H1 (cell line): Measurements from ENCODE around the gene KMT5B. TPM values are rescaled to one million over a fixed set of nuclear protein-coding genes. Genes with fewer than 3 reads are reported as not detected.
A peak's percentile ranks its signal among the peaks of the same experiment; 100 is the strongest.

Experiments used
- CTCF ChIA-PET: fragments of 300-600 bp; sonication (Branson Sonifier 250); formaldehyde crosslinking; loops from one replicate; lab custom pipeline; 2021; ENCODE audit not compliant: partially characterized antibody; lab: Charles Lee
- POLR2A ChIA-PET: fragments of 300-600 bp; sonication (Branson Sonifier 250); formaldehyde crosslinking; loops from one replicate; lab custom pipeline; 2021; ENCODE audit warnings: inconsistent platforms; ENCODE audit not compliant: partially characterized antibody; lab: Charles Lee
- DNase-seq, 2 experiments: peaks; one replicate each; pipeline versions ENCODE4 v3.0.0 to v3.0.0-alpha.2; 2010 to 2022; ENCODE audit warnings: low spot score in 2 of 2, low read depth in 1 of 2, mixed read lengths in 1 of 2
- FAIRE-seq: peaks from 2 replicates; lab custom pipeline; 2011; peaks lifted over from hg19 to GRCh38; lab: Jason Lieb, UNC
- H2AFZ ChIP-seq: 2 replicates; pipeline ENCODE4 v1.8.1; 2012; ENCODE audit warnings: low read length, inconsistent platforms
- H2AK5ac ChIP-seq: 2 replicates; pipeline ENCODE4 v1.6.1; 2013; ENCODE audit warnings: low read depth, low read length
- H2BK120ac ChIP-seq: replicated peaks from 2 replicates; pipeline ENCODE3; 2013; ENCODE audit warnings: low read depth, low read length, inconsistent platforms
- H2BK12ac ChIP-seq: 2 replicates; pipeline ENCODE4 v1.6.1; 2013; ENCODE audit warnings: low read depth, low read length
- H2BK15ac ChIP-seq: 2 replicates; pipeline ENCODE4 v1.6.1; 2013; ENCODE audit warnings: low read length
- H2BK20ac ChIP-seq: 2 replicates; pipeline ENCODE4 v1.6.1; 2013; ENCODE audit warnings: low read length
- H2BK5ac ChIP-seq: 2 replicates; pipeline ENCODE4 v1.6.1; 2013; ENCODE audit warnings: low read depth, low read length
- H3K14ac ChIP-seq: 2 replicates; pipeline ENCODE4 v1.6.1; 2013; ENCODE audit warnings: inconsistent platforms; ENCODE audit not compliant: insufficient read length
- H3K18ac ChIP-seq: 2 replicates; pipeline ENCODE4 v1.6.1; 2013; ENCODE audit warnings: low read length; ENCODE audit errors: extremely low read depth
- H3K23ac ChIP-seq: 2 replicates; pipeline ENCODE4 v1.6.1; 2013; ENCODE audit warnings: inconsistent platforms; ENCODE audit not compliant: insufficient read length
- H3K23me2 ChIP-seq: 2 replicates; pipeline ENCODE4 v1.6.1; 2013; ENCODE audit warnings: low read depth, low read length
- H3K27ac ChIP-seq: 2 replicates; pipeline ENCODE4 v1.6.1; 2011; ENCODE audit warnings: low read depth, low read length, inconsistent platforms
- H3K27me3 ChIP-seq, 4 experiments: replicated peaks in 1 of 4; 1 replicate in 1 of 4; 2 replicates in 3 of 4; pipeline versions ENCODE4 v1.6.1 to v1.8.1; 2011 to 2013; ENCODE audit warnings: low read length in 3 of 4, mild to moderate bottlenecking in 3 of 4, inconsistent platforms in 2 of 4, mixed read lengths in 2 of 4, moderate library complexity in 1 of 4; ENCODE audit not compliant: control insufficient read depth in 3 of 4, insufficient read depth in 3 of 4; ENCODE audit errors: extremely low read depth in 1 of 4
- H3K36me3 ChIP-seq, 4 experiments: 2 replicates each; pipeline versions ENCODE4 v1.6.1 to v1.8.1; 2011 to 2013; ENCODE audit warnings: mild to moderate bottlenecking in 4 of 4, low read length in 3 of 4, moderate library complexity in 2 of 4, control low read depth in 1 of 4, inconsistent platforms in 1 of 4; ENCODE audit not compliant: insufficient read depth in 4 of 4, control insufficient read depth in 2 of 4
- H3K4ac ChIP-seq: replicated peaks from 2 replicates; pipeline ENCODE3; 2013; ENCODE audit warnings: low read length, low read depth, mixed read lengths, inconsistent platforms; ENCODE audit not compliant: insufficient read length
- H3K4me1 ChIP-seq, 4 experiments: replicated peaks in 1 of 4; 1 replicate in 1 of 4; 2 replicates in 3 of 4; pipeline versions ENCODE4 v1.6.1 to v1.8.1; 2011 to 2013; ENCODE audit warnings: low read length in 3 of 4, inconsistent platforms in 2 of 4, mixed read lengths in 1 of 4; ENCODE audit not compliant: insufficient read depth in 4 of 4, control insufficient read depth in 3 of 4
- H3K4me2 ChIP-seq, 2 experiments: 2 replicates each; pipeline versions ENCODE4 v1.6.1 to v1.8.1; 2011 to 2013; ENCODE audit warnings: low read depth in 2 of 2, low read length in 2 of 2, control low read depth in 1 of 2, inconsistent platforms in 1 of 2, mild to moderate bottlenecking in 1 of 2; ENCODE audit not compliant: insufficient read depth in 1 of 2
- H3K4me3 ChIP-seq, 4 experiments: fragments of 200-600, 300-600 bp in 1 of 4; sonication (generic), shearing (Covaris generic), sonication (Bioruptor Twin) in 1 of 4; 2 replicates each; pipeline versions ENCODE4 v1.5.1 to v1.8.1; 2011 to 2016; ENCODE audit warnings: low read length in 4 of 4, low read depth in 3 of 4, control low read depth in 2 of 4, inconsistent platforms in 2 of 4, mild to moderate bottlenecking in 2 of 4, mixed read lengths in 1 of 4, moderate library complexity in 1 of 4; ENCODE audit not compliant: insufficient read depth in 2 of 4; ENCODE audit errors: extremely low read depth in 1 of 4
- H3K56ac ChIP-seq: replicated peaks from 2 replicates; pipeline ENCODE3; 2013; ENCODE audit warnings: low read depth, mild to moderate bottlenecking, mixed read lengths, low read length, inconsistent platforms; ENCODE audit not compliant: insufficient read length
- H3K79me1 ChIP-seq: 2 replicates; pipeline ENCODE4 v1.6.1; 2013; ENCODE audit warnings: low read depth, low read length, control low read depth
- H3K79me2 ChIP-seq, 2 experiments: 2 replicates each; pipeline versions ENCODE4 v1.6.1 to v1.8.1; 2012 to 2013; ENCODE audit warnings: low read length in 2 of 2, mild to moderate bottlenecking in 2 of 2, inconsistent platforms in 1 of 2; ENCODE audit not compliant: insufficient read depth in 2 of 2, control insufficient read depth in 1 of 2
- H3K9ac ChIP-seq, 4 experiments: replicated peaks in 1 of 4; 1 replicate in 1 of 4; 2 replicates in 3 of 4; pipeline versions ENCODE4 v1.6.1 to v1.8.1; 2011 to 2013; ENCODE audit warnings: low read depth in 3 of 4, low read length in 3 of 4, control low read depth in 2 of 4, mild to moderate bottlenecking in 2 of 4, moderate library complexity in 2 of 4, inconsistent platforms in 1 of 4; ENCODE audit errors: extremely low read depth in 1 of 4
- H3K9me3 ChIP-seq, 2 experiments: 2 replicates each; pipeline versions ENCODE4 v1.6.1 to v1.8.1; 2012 to 2013; ENCODE audit warnings: mild to moderate bottlenecking in 2 of 2, moderate library complexity in 2 of 2, control low read depth in 1 of 2, inconsistent platforms in 1 of 2, low read depth in 1 of 2, low read length in 1 of 2, mixed read lengths in 1 of 2; ENCODE audit not compliant: insufficient read depth in 2 of 2
- H4K20me1 ChIP-seq, 2 experiments: replicated peaks in 1 of 2; 2 replicates each; pipeline versions ENCODE3 to v1.8.1; 2011 to 2013; ENCODE audit warnings: inconsistent platforms in 2 of 2, low read length in 2 of 2, mild to moderate bottlenecking in 1 of 2; ENCODE audit not compliant: insufficient read depth in 2 of 2, control insufficient read depth in 1 of 2
- H4K5ac ChIP-seq: 2 replicates; pipeline ENCODE4 v1.6.1; 2013; ENCODE audit warnings: low read length, low read depth, mixed read lengths, inconsistent platforms; ENCODE audit not compliant: insufficient read length
- H4K8ac ChIP-seq: 2 replicates; pipeline ENCODE4 v1.8.0; 2013; ENCODE audit warnings: mild to moderate bottlenecking, moderate library complexity, low read length, inconsistent platforms; ENCODE audit not compliant: insufficient read depth; ENCODE audit errors: extremely low read depth
- H4K91ac ChIP-seq: replicated peaks from 2 replicates; pipeline ENCODE3; 2013; ENCODE audit warnings: low read length, mixed read lengths, inconsistent platforms; ENCODE audit not compliant: insufficient read length
- ASH2L ChIP-seq: fragments of 200-600, 300-600 bp; sonication (generic); IDR thresholded peaks from one replicate; pipeline ENCODE4 v1.7.1; 2017; ENCODE audit warnings: low read length
- BACH1 ChIP-seq: IDR thresholded peaks from 2 replicates; pipeline ENCODE4 v1.6.1; 2012; ENCODE audit warnings: low read length, improper control_type of control experiment
- CREB1 ChIP-seq: IDR thresholded peaks from 2 replicates; pipeline ENCODE4 v1.6.1; 2012; ENCODE audit warnings: inconsistent platforms
- GABPA ChIP-seq: IDR thresholded peaks from 2 replicates; pipeline ENCODE4 v1.6.1; 2011; ENCODE audit warnings: mild to moderate bottlenecking, low read length, moderate library complexity, borderline replicate concordance; ENCODE audit not compliant: insufficient read depth
- HDAC2 ChIP-seq, 2 experiments: fragments of 300-600 bp in 1 of 2; sonication (generic) in 1 of 2; IDR thresholded peaks; 2 replicates each; pipeline ENCODE4 v1.6.1; 2011 to 2012; ENCODE audit warnings: low read depth in 2 of 2, low read length in 2 of 2, mild to moderate bottlenecking in 2 of 2, moderate library complexity in 2 of 2, borderline replicate concordance in 1 of 2, inconsistent platforms in 1 of 2
- KDM4A ChIP-seq: IDR thresholded peaks from one replicate; pipeline ENCODE4 v1.7.1; 2012; ENCODE audit warnings: low read depth, mild to moderate bottlenecking, moderate library complexity, low read length, inconsistent platforms; ENCODE audit not compliant: severe bottlenecking
- KDM5A ChIP-seq: fragments of 200-600 bp; IDR thresholded peaks from 2 replicates; pipeline ENCODE4 v1.7.1; 2012; ENCODE audit warnings: mild to moderate bottlenecking, low read length, inconsistent platforms, mixed read lengths
- POU5F1 ChIP-seq: IDR thresholded peaks from 2 replicates; pipeline ENCODE4 v1.6.1; 2011; ENCODE audit warnings: low read depth, mild to moderate bottlenecking, low read length, moderate library complexity
- RAD21 ChIP-seq, 2 experiments: IDR thresholded peaks in 1 of 2; conservative IDR thresholded peaks in 1 of 2; 2 replicates each; pipeline ENCODE4 v1.6.1; 2011; ENCODE audit warnings: low read depth in 2 of 2, low read length in 2 of 2, improper control_type of control experiment in 1 of 2, inconsistent platforms in 1 of 2, mild to moderate bottlenecking in 1 of 2, moderate library complexity in 1 of 2
- WGBS, 2 experiments: shearing (Covaris generic) in 1 of 2; methylation state at CpG; one replicate each; pipeline versions ENCODE4 v1.1.6 to v1.1.7; 2013 to 2015; ENCODE audit warnings: low lambda C conversion rate in 2 of 2, mixed read lengths in 2 of 2, inconsistent platforms in 1 of 2, low coverage in 1 of 2, missing lambda C conversion rate in 1 of 2; ENCODE audit not compliant: insufficient replicate concordance in 2 of 2, insufficient coverage in 1 of 2, insufficient read length in 1 of 2; ENCODE audit errors: extremely low coverage in 1 of 2, missing lambda C conversion rate in 1 of 2; 5-methylcytosine and 5-hydroxymethylcytosine counted together
- polyA plus RNA-seq, 7 experiments: library from polyadenylated mRNA; depleted of rRNA in 3 of 7; stranded (reverse) in 5 of 7; unstranded in 2 of 7; fragments of >200 nt in 5 of 7; fragments of 200-250 nt in 2 of 7; gene quantifications; 1 replicate in 5 of 7; 2 replicates in 1 of 7; 4 replicates in 1 of 7; pipeline versions ENCODE4 v1.2.1 to v1.2.3, GENCODE V29; 2011 to 2013; ENCODE audit warnings: missing spikeins in 2 of 7, mixed read lengths in 2 of 7
- total RNA-seq: library from RNA; stranded (reverse); fragmentation: NEBNext Ultra II Directional; extraction: Animal tissue kit (Norgen Biotek cat#: 25700); gene quantifications from 2 replicates; pipeline ENCODE4 v1.2.1, GENCODE V29; 2021
- TF ChIP-seq, protein P1 (sequence below): IDR thresholded peaks from 2 replicates; pipeline ENCODE4 v1.6.1; 2012; ENCODE audit warnings: low read length, inconsistent platforms

The KMT5B gene
- total and polyA plus RNA-seq, 2 of the 8 experiments (the other 6 are each of a cell fraction or from before 2014, with no cell fraction given): 11.0 to 40.8 TPM

DNA sequence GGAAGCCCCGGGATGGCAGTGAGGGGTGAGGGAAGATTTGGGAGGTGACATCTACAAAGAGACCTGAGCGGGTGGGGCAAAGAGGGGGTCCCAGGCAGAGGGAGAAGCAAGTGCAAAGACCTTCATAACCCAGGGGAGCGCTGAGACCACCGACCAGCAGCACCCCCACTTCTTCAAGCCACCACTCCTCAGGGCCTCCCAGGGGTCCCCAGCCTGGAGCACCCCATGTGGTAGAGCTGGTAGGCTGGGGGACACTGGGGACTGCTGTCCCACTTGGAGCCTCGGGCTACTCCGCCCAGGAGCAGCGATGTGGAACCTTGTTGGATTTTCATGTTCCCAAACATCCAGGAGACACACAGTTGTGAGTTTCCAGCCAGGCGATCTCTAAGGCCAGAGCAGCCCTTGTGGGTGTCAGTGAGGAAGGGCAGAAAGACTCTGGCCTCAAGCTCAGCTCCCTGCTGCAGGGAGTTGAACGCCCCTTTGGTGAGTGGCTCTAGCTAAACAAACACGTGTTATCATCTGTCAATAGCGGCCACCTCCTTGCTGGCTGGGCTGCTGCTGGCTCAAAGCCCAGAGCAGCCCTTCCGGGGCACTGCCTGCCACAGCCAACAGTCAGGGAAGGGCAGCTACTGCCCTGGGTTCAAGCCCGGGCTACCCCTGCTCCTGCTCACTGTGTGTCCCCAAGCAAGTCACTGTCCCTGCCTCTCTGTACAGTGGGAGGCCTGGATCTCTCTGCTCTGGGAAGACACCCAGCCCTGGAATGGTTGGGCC lies 66.2 kb downstream of the KMT5B start:
- Histone ChIP-seq H4K5ac (no peak overlapping the region), H4K91ac (no peak overlapping the region), H2BK5ac (no peak overlapping the region), H3K27ac (no peak overlapping the region), H4K20me1 (no peaks in the 10 kb centered on the region), H4K8ac (peak overlapping the region; percentile 42; the same call in 1 of the 2 replicates), H3K27me3 (no peaks in the 10 kb centered on the region), H3K79me1 (no peaks in the 10 kb centered on the region), H2BK15ac (peak overlapping the region; percentile 88; the same call in 1 of the 2 replicates), H3K23ac (no peak overlapping the region), H3K4ac (no peak overlapping the region), H2BK20ac (no peak overlapping the region), H3K18ac (no peak overlapping the region), H2BK12ac (no peak overlapping the region; the same call in 1 of the 2 replicates), H2BK120ac (no peak overlapping the region), H3K4me2 (no peak overlapping the region), H3K4me1 (no peaks in the 10 kb centered on the region), H3K9me3 (no peaks in the 10 kb centered on the region), H3K79me2 (no peaks in the 10 kb centered on the region), H3K4me3 (no peak overlapping the region), H3K9ac (no peak overlapping the region), H2AK5ac (no peak overlapping the region), H3K56ac (no peak overlapping the region), H3K14ac (no peak overlapping the region), H3K23me2 (no peaks in the 10 kb centered on the region), H2AFZ (0 out of 2 replicates have a peak overlapping the region, but pooled peaks have one; percentile 2), H3K36me3 (no peaks in the 10 kb centered on the region)
- whole genome bisulfite sequencing, 2 experiments: 91% methylated on average over 13 of the region's 13 CpGs; no CpG with 5 or more reads in 1 of the 2 experiments
- DNase-seq (no peak), FAIRE-seq (no peak)
- POLR2A ChIA-PET: interaction anchor here (0.6 to 2.0 kb wide), 5 partner anchors 19 to 140 kb away, joined by 3 to 6 read pairs (median 4); partner anchors contain the start of gene CHKA
- CTCF ChIA-PET: interaction anchor here (1.2 to 1.7 kb wide), 5 partner anchors 8 to 41 kb away, joined by 3 to 5 read pairs (median 4); no protein-coding TSS in a partner anchor
- TF ChIP-seq ASH2L: no peak
- no peak for TF ChIP-seq CREB1
- no peak for TF ChIP-seq HDAC2 (IDR thresholded peaks at IDR 0.05; ENCODE audit: borderline replicate concordance in 1 of 2, low read depth in 2 of 2, low read length in 2 of 2)
- TF ChIP-seq, protein P1, sequence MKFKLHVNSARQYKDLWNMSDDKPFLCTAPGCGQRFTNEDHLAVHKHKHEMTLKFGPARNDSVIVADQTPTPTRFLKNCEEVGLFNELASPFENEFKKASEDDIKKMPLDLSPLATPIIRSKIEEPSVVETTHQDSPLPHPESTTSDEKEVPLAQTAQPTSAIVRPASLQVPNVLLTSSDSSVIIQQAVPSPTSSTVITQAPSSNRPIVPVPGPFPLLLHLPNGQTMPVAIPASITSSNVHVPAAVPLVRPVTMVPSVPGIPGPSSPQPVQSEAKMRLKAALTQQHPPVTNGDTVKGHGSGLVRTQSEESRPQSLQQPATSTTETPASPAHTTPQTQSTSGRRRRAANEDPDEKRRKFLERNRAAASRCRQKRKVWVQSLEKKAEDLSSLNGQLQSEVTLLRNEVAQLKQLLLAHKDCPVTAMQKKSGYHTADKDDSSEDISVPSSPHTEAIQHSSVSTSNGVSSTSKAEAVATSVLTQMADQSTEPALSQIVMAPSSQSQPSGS: no peak
- no peak for TF ChIP-seq GABPA
- TF ChIP-seq RAD21 (IDR thresholded peaks at IDR 0.05 in 1 of 2, conservative IDR thresholded peaks at IDR 0.05 in 1 of 2; ENCODE audit: low read depth in 2 of 2, low read length in 2 of 2): no peak
- no peak for TF ChIP-seq KDM4A
- no peak for TF ChIP-seq KDM5A
- TF ChIP-seq POU5F1: no peak
- TF ChIP-seq BACH1: no peak
